Naive thymus-derived CD4-positive, alpha-beta T cell (primary cell): ENCODE results near the gene GSK3B. TPM values are rescaled to one million over a fixed set of nuclear protein-coding genes. Genes with fewer than 3 reads are reported as not detected.

Experiments used
- ATAC-seq: fragments of 150-1000 bp; cut with Tn5 transposase; 2 replicates; pipeline ENCODE4 v1.10.0; 2021; ENCODE audit warnings: mild to moderate bottlenecking, moderate library complexity
- CTCF ChIA-PET: fragments of 350-600 bp; sonication (Branson Sonifier 250); formaldehyde crosslinking; loops from one replicate; lab custom pipeline; 2021; ENCODE audit warnings: antibody characterized with exemption; lab: Charles Lee
- POLR2A ChIA-PET: fragments of 350-600 bp; sonication (Branson Sonifier 250); formaldehyde crosslinking; loops from one replicate; lab custom pipeline; 2021; ENCODE audit warnings: antibody characterized with exemption, inconsistent platforms; lab: Charles Lee
- DNase-seq, 9 donors: peaks; one replicate each; pipeline versions ENCODE4 v3.0.0 to v3.0.0-alpha.2; 2020 to 2022; ENCODE audit warnings: mixed read lengths in 1 of 9
- H3K27ac ChIP-seq: one replicate; pipeline ENCODE4 v1.7.0; 2013; ENCODE audit warnings: mild to moderate bottlenecking, low read depth, low read length, moderate library complexity
- H3K27me3 ChIP-seq, 2 donors: one replicate each; pipeline ENCODE4 v1.7.0; 2013; ENCODE audit warnings: low read length in 2 of 2, mild to moderate bottlenecking in 2 of 2, moderate library complexity in 2 of 2; ENCODE audit not compliant: control insufficient read depth in 2 of 2, insufficient read depth in 2 of 2
- H3K36me3 ChIP-seq, 3 experiments: 1 replicate in 2 of 3; 2 replicates in 1 of 3; pipeline ENCODE4 v1.7.0; 2013; ENCODE audit warnings: low read length in 3 of 3, mild to moderate bottlenecking in 3 of 3, moderate library complexity in 1 of 3; ENCODE audit not compliant: insufficient read depth in 3 of 3, control insufficient read depth in 2 of 3
- H3K4me1 ChIP-seq, 2 donors: one replicate each; pipeline ENCODE4 v1.7.0; 2013; ENCODE audit warnings: low read length in 2 of 2, mild to moderate bottlenecking in 2 of 2, moderate library complexity in 1 of 2; ENCODE audit not compliant: control insufficient read depth in 2 of 2, insufficient read depth in 2 of 2
- H3K4me3 ChIP-seq: 2 replicates; pipeline ENCODE4 v1.7.0; 2013; ENCODE audit warnings: mild to moderate bottlenecking, low read length
- H3K9me3 ChIP-seq, 3 experiments: 1 replicate in 2 of 3; 2 replicates in 1 of 3; pipeline ENCODE4 v1.7.0; 2013; ENCODE audit warnings: low read length in 3 of 3; ENCODE audit not compliant: control insufficient read depth in 2 of 3
- H3K27ac Mint-ChIP-seq, 9 donors: one replicate each; pipeline ENCODE4 v1.8.0; 2020 to 2022; ENCODE audit warnings: mixed read lengths in 9 of 9, mild to moderate bottlenecking in 8 of 9, moderate library complexity in 5 of 9, inconsistent platforms in 2 of 9
- H3K27me3 Mint-ChIP-seq, 5 donors: one replicate each; pipeline ENCODE4 v1.8.0; 2021 to 2022; ENCODE audit warnings: mixed read lengths in 5 of 5, mild to moderate bottlenecking in 1 of 5
- H3K36me3 Mint-ChIP-seq, 5 donors: one replicate each; pipeline ENCODE4 v1.8.0; 2020 to 2022; ENCODE audit warnings: mixed read lengths in 5 of 5, mild to moderate bottlenecking in 3 of 5, inconsistent platforms in 1 of 5
- H3K4me1 Mint-ChIP-seq, 7 donors: one replicate each; pipeline ENCODE4 v1.8.0; 2020 to 2022; ENCODE audit warnings: mixed read lengths in 7 of 7, mild to moderate bottlenecking in 3 of 7, inconsistent platforms in 1 of 7
- H3K4me3 Mint-ChIP-seq, 10 donors: one replicate each; pipeline ENCODE4 v1.8.0; 2020 to 2022; ENCODE audit warnings: mild to moderate bottlenecking in 10 of 10, mixed read lengths in 10 of 10, moderate library complexity in 6 of 10, inconsistent platforms in 2 of 10
- H3K9me3 Mint-ChIP-seq, 11 donors: one replicate each; pipeline ENCODE4 v1.8.0; 2020 to 2022; ENCODE audit warnings: mixed read lengths in 11 of 11, mild to moderate bottlenecking in 4 of 11, inconsistent platforms in 1 of 11, moderate library complexity in 1 of 11
- intact Hi-C, 2 donors: fragments of 100-400 bp; cut with micrococcal nuclease; formaldehyde crosslinking; loops; one replicate each; pipeline ENCODE4 v1.15.1; 2023
- polyA plus RNA-seq, 2 donors: library from polyadenylated mRNA; unstranded; fragments of 300-500 nt; fragmentation: Illumina TruSeq; gene quantifications; one replicate each; pipeline ENCODE4 v1.2.3, GENCODE V29; 2021
- total RNA-seq, 6 experiments: library from RNA in 5 of 6; stranded (reverse) in 5 of 6; gene quantifications; 1 replicate in 5 of 6; 2 replicates in 1 of 6; pipeline ENCODE4 v1.2.3 and lab custom pipeline; 2021 to 2026

GSK3B gene
- total and polyA plus RNA-seq, 7 experiments from 2014 or later, result 13.4 to 42.9 (median 36.0) TPM

DNA sequence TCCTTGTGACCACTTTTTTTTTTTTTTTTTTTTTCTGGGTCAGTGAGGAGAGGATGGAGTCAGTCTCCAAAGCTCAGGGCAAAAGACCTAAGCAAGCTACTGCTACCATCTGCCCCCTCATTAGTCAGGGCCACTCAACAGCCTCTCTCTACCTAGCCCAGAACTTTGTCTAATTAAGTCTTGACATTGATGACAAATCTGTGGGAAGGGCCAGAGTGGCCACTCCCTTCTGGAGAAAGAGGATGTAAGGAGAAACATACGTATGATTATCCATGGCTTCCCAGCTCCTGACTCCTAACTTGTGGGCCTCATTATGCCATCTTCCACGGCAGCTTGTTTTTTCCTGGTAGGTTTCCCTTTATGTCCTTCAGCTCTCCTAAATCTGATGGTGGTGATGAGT is 274.4 kb downstream of the GSK3B start:
- ChIA-PET CTCF (interaction anchor here (0.5 to 1.1 kb wide), 2 partner anchors 9 to 329 kb away, joined by 3 to 4 read pairs; no protein-coding TSS in a partner anchor), POLR2A (interaction anchor here (0.8 kb wide), 1 partner anchor 12 kb away, joined by 3 read pairs; no protein-coding TSS in a partner anchor)

DNA sequence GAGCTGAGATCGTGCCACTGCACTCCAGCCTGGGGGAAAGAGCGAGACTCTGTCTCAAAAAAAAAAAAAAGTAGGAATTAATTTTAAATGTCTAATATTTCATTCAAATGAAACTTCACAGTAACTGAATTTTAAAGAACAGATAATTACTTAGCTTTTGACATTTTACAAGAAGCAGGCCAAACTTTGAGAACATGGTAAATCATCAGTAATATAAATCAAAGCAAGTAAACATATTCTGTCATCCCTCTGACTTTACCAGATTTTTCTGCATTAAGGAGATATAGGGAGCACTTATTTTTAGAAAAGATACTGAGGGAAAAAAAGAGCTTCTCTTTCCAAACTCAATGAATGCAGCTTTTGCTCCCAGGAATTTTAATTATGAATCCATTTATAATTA is 275.3 kb downstream of the GSK3B start:
- no peaks in the 10 kb centered on the region for H3K27me3 ChIP-seq
- H3K4me3 ChIP-seq, result no peak overlapping the region
- DNase-seq (no peak), ATAC-seq (no peak)
- ChIA-PET POLR2A (no interaction called here), CTCF (interaction anchor here (0.6 kb wide), 1 partner anchor 13 kb away, joined by 3 read pairs; no protein-coding TSS in a partner anchor)
- no peak overlapping the region for H3K27ac ChIP-seq
- H3K9me3 ChIP-seq, result no peaks in the 10 kb centered on the region
- no peak overlapping the region for H3K27ac Mint-ChIP-seq
- no peaks in the 10 kb centered on the region for H3K36me3 Mint-ChIP-seq
- no peaks in the 10 kb centered on the region for H3K9me3 Mint-ChIP-seq
- H3K4me3 Mint-ChIP-seq, result no peak overlapping the region
- intact Hi-C loops, result loop anchor here in 1 of 2 donors (10.0 kb wide), 1 partner anchor 144 kb away; the partner anchor contains the start of gene COX17
- no peaks in the 10 kb centered on the region for H3K27me3 Mint-ChIP-seq
- H3K4me1 Mint-ChIP-seq, result peaks cover 0 to 9% (median 4%) of the 10 kb centered on the region in 7 donors
- H3K4me1 ChIP-seq, result no peaks in the 10 kb centered on the region
- H3K36me3 ChIP-seq, result no peaks in the 10 kb centered on the region

More for the DNA sequence above, 274.4 kb downstream of the GSK3B start:
- no peak for DNase-seq
- H3K27me3 Mint-ChIP-seq, result no peaks in the 10 kb centered on the region
- peaks cover 0 to 2% (median 0%) of the 10 kb centered on the region in 5 donors for H3K36me3 Mint-ChIP-seq
- ATAC-seq, result no peak
- no peak overlapping the region for H3K4me3 ChIP-seq
- no peaks in the 10 kb centered on the region for H3K36me3 ChIP-seq
- H3K9me3 ChIP-seq, result no peaks in the 10 kb centered on the region
- no peak overlapping the region for H3K27ac Mint-ChIP-seq
- no peak overlapping the region for H3K27ac ChIP-seq
- H3K4me1 Mint-ChIP-seq, result peaks cover 0 to 9% (median 4%) of the 10 kb centered on the region in 7 donors
- no peaks in the 10 kb centered on the region for H3K9me3 Mint-ChIP-seq
- no peaks in the 10 kb centered on the region for H3K4me1 ChIP-seq
- intact Hi-C loops, result loop anchor here (2.0 to 10.0 kb wide), 4 partner anchors 145 to 597 kb away; partner anchors contain the start of genes GSK3B (in 2 of the 2) and COX17 (in 1 of the 2)
- no peaks in the 10 kb centered on the region for H3K27me3 ChIP-seq
- H3K4me3 Mint-ChIP-seq, result no peak overlapping the region

- ATAC-seq (no peak), DNase-seq (no peak)
- Histone ChIP-seq H3K27ac (no peak overlapping the region), H3K36me3 (no peaks in the 10 kb centered on the region), H3K9me3 (no peaks in the 10 kb centered on the region), H3K4me1 (no peaks in the 10 kb centered on the region), H3K27me3 (no peaks in the 10 kb centered on the region), H3K4me3 (no peak overlapping the region)
- no peaks in the 10 kb centered on the region for H3K36me3 Mint-ChIP-seq
- ChIA-PET POLR2A (no interaction called here), CTCF (no interaction called here)
- H3K4me3 Mint-ChIP-seq, result no peak overlapping the region
- H3K4me1 Mint-ChIP-seq, result peaks cover 0 to 6% (median 0%) of the 10 kb centered on the region in 7 donors
- H3K27ac Mint-ChIP-seq, result no peak overlapping the region
- no peaks in the 10 kb centered on the region for H3K9me3 Mint-ChIP-seq
- intact Hi-C loops, result loop anchor here in 1 of 2 donors (10.0 kb wide), 1 partner anchor 143 kb away; the partner anchor contains the start of gene COX17
- H3K27me3 Mint-ChIP-seq, result no peaks in the 10 kb centered on the region
These were observed 276.5 kb downstream of the GSK3B start for GRCh38 chr3:119817583-119818363.

- Mint-ChIP-seq H3K4me1 (peaks cover 0 to 6% (median 0%) of the 10 kb centered on the region in 7 donors), H3K27me3 (no peaks in the 10 kb centered on the region), H3K9me3 (peaks cover 0 to 1% (median 0%) of the 10 kb centered on the region in 11 donors), H3K27ac (no peak overlapping the region), H3K4me3 (no peak overlapping the region), H3K36me3 (no peaks in the 10 kb centered on the region)
- Histone ChIP-seq H3K4me3 (no peak overlapping the region), H3K27ac (no peak overlapping the region), H3K36me3 (no peaks in the 10 kb centered on the region), H3K9me3 (no peaks in the 10 kb centered on the region), H3K27me3 (no peaks in the 10 kb centered on the region), H3K4me1 (no peaks in the 10 kb centered on the region)
- no peak for DNase-seq
- ChIA-PET CTCF (no interaction called here), POLR2A (no interaction called here)
- intact Hi-C loops, result loop anchor here in 1 of 2 donors (10.0 kb wide), 1 partner anchor 142 kb away; the partner anchor contains the start of gene COX17
- no peak for ATAC-seq
These were observed 277.2 kb downstream of the GSK3B start for GRCh38 chr3:119817071-119817470.

DNA sequence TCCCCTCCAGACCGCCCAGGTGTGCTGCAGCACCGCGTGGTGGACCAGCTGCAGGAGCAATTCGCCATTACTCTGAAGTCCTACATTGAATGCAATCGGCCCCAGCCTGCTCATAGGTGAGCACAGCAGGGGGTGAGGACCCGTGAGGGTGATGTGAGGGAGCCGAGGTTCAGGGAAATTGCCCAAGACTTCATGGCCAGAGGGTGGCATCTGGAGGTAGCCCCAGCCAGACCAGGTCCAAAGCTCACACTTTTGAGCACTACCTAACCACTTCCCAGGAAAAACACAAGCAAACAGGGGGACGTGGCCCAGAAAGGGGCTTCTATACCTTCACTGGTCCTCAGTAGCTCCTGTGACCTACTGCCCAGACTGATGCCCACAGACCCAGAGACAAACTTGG is 278.5 kb downstream of the GSK3B start:
- Mint-ChIP-seq H3K9me3 (peaks cover 0 to 2% (median 0%) of the 10 kb centered on the region in 11 donors), H3K36me3 (no peaks in the 10 kb centered on the region), H3K4me3 (no peak overlapping the region), H3K27me3 (no peaks in the 10 kb centered on the region), H3K4me1 (peaks cover 0 to 3% (median under 1%) of the 10 kb centered on the region in 7 donors), H3K27ac (no peak overlapping the region)
- ChIA-PET CTCF (no interaction called here), POLR2A (no interaction called here)
- H3K27ac ChIP-seq, result no peak overlapping the region
- intact Hi-C loops, result loop anchor here in 1 of 2 donors (10.0 kb wide), 1 partner anchor 141 kb away; the partner anchor contains the start of gene COX17
- ATAC-seq (no peak), DNase-seq (no peak)
- peaks cover 0 to 1% of the 10 kb centered on the region in 2 donors for H3K4me1 ChIP-seq
- H3K4me3 ChIP-seq, result no peak overlapping the region
- H3K36me3 ChIP-seq, result no peaks in the 10 kb centered on the region
- no peaks in the 10 kb centered on the region for H3K9me3 ChIP-seq
- no peaks in the 10 kb centered on the region for H3K27me3 ChIP-seq

DNA sequence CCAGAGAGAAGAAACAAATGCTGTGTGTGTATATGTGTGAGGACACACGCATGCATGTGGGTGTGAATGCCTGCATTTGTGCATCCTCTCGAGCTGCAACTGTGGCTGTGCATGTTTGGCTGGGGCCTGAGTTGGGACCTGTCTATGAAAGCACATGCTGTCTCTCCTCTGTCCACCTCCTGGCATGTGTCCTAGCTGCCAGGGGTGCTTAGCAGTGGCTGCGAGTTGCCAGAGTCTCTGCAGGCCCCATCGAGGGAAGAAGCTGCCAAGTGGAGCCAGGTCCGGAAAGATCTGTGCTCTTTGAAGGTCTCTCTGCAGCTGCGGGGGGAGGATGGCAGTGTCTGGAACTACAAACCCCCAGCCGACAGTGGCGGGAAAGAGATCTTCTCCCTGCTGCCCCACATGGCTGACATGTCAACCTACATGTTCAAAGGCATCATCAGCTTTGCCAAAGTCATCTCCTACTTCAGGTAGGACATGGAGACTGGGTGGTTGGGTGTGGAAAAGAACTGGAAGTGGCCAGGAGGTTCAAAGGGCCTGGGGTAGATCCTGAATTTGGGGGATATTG is 281.7 kb downstream of the GSK3B start:
- DNase-seq (no peak), ATAC-seq (no peak)
- Mint-ChIP-seq H3K4me1 (peaks cover 0 to 13% (median 10%) of the 10 kb centered on the region in 7 donors), H3K9me3 (peaks cover 0 to 2% (median 0%) of the 10 kb centered on the region in 11 donors), H3K27me3 (no peaks in the 10 kb centered on the region), H3K36me3 (no peaks in the 10 kb centered on the region), H3K4me3 (no peak overlapping the region), H3K27ac (no peak overlapping the region)
- H3K27ac ChIP-seq, result no peak overlapping the region
- H3K36me3 ChIP-seq, result no peaks in the 10 kb centered on the region
- H3K9me3 ChIP-seq, result no peaks in the 10 kb centered on the region
- CTCF ChIA-PET, result no interaction called here
- intact Hi-C loops, result loop anchor here in 1 of 2 donors (10.0 kb wide), 1 partner anchor 138 kb away; the partner anchor contains the start of gene COX17
- H3K4me1 ChIP-seq, result peaks cover 0 to 8% of the 10 kb centered on the region in 2 donors
- POLR2A ChIA-PET, result no interaction called here
- H3K4me3 ChIP-seq, result no peak overlapping the region
- H3K27me3 ChIP-seq, result no peaks in the 10 kb centered on the region
